AG08396 (cell line): Measurements from ENCODE around the gene KCNIP3.
A peak's percentile ranks its signal among the peaks of the same experiment; 100 is the strongest.
"Not testable (repeated sequence)": the region's sequence is repeated elsewhere in the genome, so short reads cannot be mapped to it uniquely, and the experiment has no call there.

Experiments
- DNase-seq: peaks from one replicate; pipeline ENCODE4 v3.0.0; 2012; ENCODE audit warnings: low spot score, mixed read lengths

The KCNIP3 gene

GRCh38 chr2:95404676-95405075 is 107.5 kb downstream of the KCNIP3 start:
- not testable (repeated sequence) for DNase-seq

DNA sequence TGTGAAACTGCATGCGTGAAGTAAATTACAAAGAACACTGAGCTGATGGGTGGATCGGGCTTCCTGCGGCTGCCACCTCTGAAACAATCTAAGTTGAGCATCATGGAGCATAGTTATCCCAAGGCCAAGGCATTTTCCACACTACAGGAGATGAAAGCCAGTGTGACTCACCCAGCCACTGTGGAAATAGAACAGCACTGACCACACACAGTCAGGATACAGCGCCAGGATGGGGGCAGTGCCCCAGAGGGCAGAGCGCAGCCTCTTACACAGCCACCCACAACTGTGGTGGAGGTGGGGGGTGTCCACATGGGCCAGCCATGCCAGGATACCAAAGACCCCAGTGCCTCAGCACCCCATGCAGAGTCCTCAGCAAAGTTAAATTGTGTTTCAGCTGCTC is 114.1 kb downstream of the KCNIP3 start:
- peak; percentile 38 for DNase-seq

GRCh38 chr2:95414015-95414594 is 117.0 kb downstream of the KCNIP3 start:
- peak; percentile 68 for DNase-seq

- DNase-seq: not testable (repeated sequence)
Measured at GRCh38 chr2:95415138-95415537, 118.0 kb downstream of the KCNIP3 start.

DNA sequence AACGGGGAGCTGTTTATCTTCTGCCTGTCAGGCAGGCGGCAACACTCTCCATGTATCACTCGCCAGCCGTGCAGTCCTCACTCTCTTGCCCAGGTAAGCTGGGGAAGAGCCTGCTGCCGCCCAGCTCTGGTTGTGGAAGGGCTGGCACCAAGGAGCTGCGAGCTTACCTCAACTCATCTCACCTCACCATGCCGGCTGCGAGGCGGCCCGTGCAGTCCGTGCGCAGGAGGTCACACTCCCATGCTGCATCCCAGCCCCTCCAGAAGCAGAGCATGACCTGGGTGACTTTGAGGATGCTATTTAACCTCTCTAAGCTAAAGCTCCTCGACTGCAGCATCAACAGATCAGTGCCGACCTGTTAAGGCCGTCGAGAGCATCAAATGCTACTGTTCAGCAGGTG is 118.4 kb downstream of the KCNIP3 start:
- not testable (repeated sequence) for DNase-seq

DNA sequence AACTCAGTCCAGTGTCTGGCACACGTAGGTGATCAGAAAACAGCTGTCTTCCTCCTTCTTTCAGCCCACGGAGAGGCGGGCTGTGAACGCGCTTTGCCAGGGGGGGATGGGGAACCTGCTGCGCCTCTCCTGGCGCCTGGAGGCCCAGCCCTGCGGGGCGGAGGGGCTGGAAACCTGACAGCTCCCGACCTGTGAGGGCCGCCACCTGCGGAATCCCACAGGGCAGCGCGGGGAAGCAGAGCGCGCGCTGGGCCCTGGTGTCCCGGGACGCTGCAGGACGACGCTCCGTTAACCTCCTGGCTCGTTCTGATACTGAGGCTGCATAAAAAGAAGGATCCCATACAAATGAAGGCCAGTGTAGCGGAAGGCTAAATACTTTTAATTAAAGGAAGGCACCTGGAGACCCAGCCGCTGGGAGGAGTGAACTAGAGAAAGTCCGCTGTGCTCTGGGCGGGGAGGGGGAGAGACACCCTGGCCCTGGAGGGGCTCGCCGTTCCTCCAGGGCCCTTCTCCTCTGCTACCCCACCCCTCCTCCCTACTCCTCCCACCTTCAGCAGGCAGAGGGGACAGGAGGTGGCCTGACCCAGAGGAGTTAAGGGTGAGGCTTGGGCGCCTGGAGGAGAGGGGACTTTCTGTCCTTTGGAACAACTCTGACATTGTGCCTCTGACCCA is 130.2 kb downstream of the KCNIP3 start:
- not testable (repeated sequence) for DNase-seq

- DNase-seq: not testable (repeated sequence)
Measured at GRCh38 chr2:95429748-95430467, 132.8 kb downstream of the KCNIP3 start.

DNA sequence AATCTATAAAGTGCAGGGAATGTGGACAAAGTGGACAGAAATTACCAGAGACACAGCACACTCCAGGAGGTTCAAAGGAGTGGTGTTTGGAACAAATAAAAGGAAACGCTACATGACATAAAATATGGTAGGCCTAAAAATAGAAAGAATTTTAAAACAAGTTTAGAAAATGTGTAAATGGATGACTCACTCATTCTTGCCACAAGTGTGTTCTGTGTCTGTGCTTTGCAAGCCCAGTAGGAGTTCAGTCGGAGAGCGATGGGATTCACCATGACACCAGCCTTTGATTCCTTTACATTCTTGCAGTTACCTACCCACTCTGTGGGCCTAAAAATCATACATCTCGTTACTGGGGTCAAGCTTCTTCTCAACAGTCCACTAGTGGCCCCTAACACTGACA is 136.2 kb downstream of the KCNIP3 start:
- DNase-seq: not testable (repeated sequence)

DNA sequence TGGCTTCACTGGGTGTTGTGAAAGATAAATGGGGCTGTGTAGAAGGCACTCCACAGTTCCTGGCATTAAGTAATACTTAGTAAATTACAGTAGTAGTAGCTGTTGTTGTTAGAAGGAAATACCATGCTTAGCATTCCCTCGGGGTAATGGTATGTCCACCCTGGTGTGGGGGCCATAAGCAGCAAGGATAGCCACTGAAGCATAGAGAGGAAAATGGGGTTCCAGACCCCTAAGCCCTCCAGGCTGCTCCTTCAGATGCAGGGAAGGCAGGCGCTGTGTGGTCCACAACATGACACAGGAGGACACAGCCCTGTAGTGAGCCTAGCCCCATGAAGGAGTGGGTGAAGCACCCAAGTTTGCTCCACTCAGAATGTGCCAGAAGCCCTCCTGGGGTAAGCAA is 136.8 kb downstream of the KCNIP3 start:
- not testable (repeated sequence) for DNase-seq

DNA sequence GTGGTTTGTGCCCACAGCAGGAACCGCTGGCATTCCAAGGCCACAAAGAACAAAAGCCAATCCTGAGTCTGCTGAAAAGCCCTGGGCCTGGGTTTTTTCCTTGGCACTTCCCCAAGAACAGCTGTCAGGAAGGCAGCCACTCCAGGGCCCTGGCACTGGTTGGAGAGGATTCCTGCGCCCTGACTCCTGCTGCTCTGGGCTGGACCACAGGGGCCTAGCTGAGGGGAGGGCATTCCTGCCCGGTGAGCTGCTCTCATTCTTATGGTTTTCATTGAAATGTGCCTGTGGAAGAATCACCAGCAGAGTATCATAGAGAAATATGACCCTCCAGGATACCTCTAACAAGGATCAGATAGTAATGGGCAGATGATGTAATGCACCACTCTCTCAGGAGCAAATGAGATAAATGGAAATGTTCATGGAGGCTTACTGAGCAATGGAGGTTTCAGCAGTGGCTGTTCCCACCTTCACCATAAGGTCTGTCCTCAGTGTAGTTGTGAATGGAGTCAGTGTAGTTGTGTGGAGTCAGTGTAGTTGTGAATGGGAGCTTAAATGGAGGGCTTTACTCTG is 137.4 kb downstream of the KCNIP3 start:
- DNase-seq: not testable (repeated sequence)

GRCh38 chr2:95435162-95435871 is 138.2 kb downstream of the KCNIP3 start:
- not testable (repeated sequence) for DNase-seq
